ENCODE data around the gene PLA2G10.

- TF ChIP-seq CTCF (conservative IDR thresholded peaks at IDR 0.05) (no peak), EZH2 (IDR thresholded peaks at IDR 0.05; ENCODE audit: low read depth) (no peak)
These were observed 53.6 kb downstream of the PLA2G10 start for GRCh38 chr16:14640538-14640937.

Data from PC-9 (cell line).